Right renal cortex interstitium (tissue), 3 donors: ENCODE results near the gene C10orf67. TPM values are rescaled to one million over a fixed set of nuclear protein-coding genes. Genes with fewer than 3 reads are reported as not detected.

Experiments
- DNase-seq, 3 donors: peaks; one replicate each; pipeline ENCODE4 v3.0.0-alpha.2; 2013; ENCODE audit warnings: low read depth in 3 of 3, low spot score in 2 of 3
- polyA plus RNA-seq, 3 donors: library from polyadenylated mRNA; unstranded; fragments of 120-200 nt; gene quantifications; one replicate each; pipeline ENCODE4 v1.2.1, GENCODE V29; 2013; ENCODE audit not compliant: insufficient read length in 3 of 3

C10orf67 gene
- polyA plus RNA-seq, 3 donors, result 1.9 to 2.4 (median 2.3) TPM

DNA sequence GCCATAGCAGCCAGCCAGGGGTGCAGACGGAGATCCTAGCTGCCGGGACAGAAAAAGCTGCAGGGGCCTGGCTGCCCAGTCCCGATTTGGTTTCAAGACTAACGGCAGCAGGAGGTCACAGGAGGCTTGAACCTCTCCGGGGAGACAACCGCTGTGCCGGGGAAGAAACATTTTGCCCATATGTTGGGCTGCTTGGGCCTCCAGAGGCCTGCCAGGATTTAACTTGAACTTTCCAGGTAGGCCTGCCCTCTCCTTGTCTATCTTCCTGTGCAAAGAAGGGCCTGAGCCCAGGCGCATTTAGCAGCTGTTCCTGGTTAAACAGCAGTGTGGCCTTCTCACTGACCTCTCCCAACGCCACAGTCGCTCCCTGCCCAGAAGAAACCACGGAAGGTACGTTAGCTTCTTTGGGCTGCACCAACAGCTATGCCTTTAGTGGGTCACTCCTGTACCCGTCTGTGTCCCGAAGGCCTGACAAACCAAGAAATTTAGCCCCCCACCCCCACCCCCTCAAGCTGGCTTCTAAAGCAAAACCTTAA is 169.6 kb downstream of the C10orf67 start:
- no peak for DNase-seq

GRCh38 chr10:23174074-23174976 is 170.3 kb downstream of the C10orf67 start:
- no peak for DNase-seq

DNA sequence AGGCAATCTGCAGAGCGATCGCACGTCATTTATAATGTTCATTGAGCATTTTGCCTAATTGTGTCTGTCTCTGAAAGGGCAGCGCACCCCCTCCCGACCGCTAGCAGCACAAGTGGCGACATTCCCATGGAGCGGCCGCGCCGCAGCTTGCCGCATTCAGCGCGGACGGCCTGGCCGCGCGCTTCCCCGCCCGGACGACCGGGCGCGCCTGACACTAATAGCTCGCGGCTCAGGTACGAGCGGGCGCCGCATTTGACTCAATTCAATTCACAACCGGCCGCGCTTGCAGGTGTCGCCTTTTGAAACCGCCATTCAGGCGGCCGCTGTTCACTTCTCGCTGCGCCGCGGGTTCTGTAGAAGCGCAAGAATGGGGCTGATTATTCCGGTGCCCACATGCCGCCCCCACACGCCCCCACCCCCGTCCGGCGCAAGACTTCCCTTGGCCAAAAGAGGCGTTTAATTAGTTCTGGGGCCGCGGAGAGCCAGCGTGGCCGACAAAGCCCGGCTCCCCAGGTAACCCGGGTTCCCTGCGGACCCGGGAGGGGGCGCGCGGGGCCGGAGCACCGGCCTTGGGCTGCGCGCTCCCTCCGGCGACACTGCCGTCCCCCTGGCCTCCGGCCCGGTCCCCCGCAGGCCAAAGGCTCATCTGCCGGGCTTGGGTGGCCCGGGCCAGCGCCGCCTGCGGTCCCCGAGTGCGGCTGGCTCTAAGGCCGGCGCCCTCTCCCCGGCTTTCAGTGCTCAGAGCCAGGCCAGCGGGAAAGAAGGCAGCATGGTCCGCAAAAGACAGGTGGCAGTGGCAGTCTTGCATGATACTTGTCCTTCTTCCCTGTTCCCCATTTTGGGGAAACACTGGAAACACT is 171.2 kb downstream of the C10orf67 start:
- DNase-seq, result no peak

DNA sequence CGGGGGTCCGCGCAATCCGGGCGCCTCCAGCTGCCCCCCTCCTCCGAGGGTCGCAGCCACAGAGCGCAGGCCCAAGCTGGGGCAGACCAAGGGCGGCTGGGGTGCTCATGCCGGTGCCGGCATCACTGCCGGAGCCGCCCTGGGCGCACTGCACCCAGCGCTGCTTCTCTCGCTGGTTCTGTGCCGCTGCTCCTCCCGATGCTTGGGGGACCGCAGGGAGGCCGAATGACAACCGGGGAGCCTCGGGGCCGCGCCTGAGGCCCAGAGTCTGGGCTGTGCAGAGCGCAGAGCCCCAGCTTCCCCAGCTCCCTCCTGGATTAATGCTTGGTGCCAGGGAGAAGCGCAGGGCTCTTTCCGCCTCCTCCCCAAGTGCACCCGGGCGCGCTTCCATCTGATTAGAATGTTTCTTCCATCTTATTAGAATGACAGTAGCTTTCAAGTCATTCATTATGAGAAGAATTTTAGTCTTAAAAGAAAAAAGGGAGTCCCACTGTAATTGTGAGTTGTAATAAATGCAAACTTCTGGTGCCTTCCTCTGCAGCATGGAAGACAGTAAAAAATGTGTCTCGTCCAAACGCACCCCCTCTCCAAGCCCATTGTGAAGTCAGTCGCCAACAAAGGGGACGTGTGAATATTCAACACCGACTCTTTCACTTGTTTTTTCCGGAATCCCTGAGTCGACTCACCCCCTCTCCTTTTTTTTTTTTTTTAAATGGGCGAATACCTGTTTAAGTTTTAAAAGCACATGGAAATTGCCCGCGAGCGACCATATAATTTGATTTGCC is 172.0 kb downstream of the C10orf67 start:
- no peak for DNase-seq

GRCh38 chr10:23171232-23171876 is 173.2 kb downstream of the C10orf67 start:
- DNase-seq, result no peak

DNA sequence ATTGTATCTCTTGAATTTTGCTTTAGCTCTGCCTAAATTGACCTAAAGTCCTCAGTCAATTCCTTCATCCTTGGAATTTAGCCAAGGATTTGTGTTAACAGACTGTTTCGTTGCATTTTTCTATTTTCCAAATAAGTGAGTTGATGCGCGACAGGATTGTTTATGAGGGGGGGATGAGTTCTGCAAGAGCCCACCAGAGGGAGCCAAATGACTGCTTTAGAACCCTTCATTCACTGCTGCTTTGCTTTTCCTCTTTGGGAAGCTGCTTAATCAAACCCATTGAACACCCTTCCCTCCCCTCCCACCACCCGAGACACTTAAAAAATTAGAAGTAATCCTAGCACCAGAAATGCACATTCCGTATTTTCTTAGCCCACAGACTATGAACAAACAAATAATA is 186.2 kb downstream of the C10orf67 start:
- peak in 2 of 3 donors; percentile 51 to 61 for DNase-seq

DNA sequence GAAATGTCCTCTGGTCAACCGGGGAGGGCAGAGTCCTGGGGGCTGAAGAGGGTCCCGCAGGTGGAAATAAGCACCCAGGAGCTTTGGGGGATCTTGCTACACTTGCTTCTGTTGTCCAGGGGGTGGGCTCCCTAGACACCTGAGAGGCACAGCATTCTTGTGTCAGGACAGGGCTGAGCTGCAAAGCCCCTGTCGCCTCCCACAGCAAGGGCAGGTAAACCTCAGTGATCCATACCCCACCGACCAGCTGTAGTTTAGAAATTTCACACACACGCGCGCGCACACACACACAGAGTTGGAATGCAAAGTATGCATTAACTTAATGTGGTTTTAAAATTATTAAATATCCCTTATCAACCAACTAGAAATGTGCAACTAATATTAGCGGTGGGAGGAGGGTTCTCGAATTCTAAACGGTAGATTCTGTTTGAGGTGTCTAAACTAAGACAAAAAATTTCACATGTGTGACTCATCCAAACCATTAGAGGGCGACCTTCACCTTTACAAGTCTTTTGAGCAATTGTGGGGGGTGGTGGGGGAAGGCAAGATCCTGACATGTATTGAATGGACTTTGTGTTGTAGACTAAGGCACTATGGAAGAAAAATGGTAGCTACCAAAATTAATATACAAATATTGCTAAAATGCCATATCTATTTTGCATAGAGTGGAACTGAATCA is 186.8 kb downstream of the C10orf67 start:
- DNase-seq, result peak in 1 of 3 donors; percentile 15

GRCh38 chr10:23157239-23157681 is 187.3 kb downstream of the C10orf67 start:
- peak in 1 of 3 donors; percentile 49 for DNase-seq

DNA sequence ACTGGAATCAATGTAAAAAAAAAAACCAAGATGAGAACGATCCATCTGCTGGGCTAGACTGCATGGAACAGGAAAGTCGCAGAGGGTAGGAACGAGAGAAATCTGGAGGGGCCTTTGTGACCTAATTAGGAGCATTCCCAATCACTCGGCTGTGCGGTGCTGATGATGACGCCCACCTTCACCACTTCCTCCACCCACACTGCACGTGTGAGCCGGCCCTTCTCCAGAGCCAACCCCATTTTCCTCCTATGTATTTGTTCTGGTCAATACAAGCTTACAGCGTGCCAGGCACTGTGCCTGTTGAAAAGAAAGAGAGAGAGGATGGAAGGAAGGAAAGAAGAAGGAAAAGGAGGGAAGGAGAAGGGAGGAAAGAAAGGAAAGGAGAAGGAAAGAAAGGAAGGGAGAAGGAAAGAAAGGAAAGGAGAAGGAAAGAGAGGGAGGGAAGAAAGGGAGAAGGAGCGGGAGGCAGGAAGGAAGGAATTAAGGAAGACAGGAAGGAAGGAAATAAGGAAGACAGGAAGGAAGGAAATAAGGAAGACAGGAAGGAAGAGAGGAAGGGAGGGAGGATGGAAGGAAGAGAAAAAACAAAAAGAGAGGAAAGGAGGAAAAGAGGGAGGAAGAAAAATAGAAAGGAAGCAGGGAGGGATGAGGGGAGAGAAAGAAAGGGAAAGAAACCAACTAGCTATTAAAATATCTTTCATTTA is 188.0 kb downstream of the C10orf67 start:
- no peak for DNase-seq

GRCh38 chr10:23155169-23155568 is 189.4 kb downstream of the C10orf67 start:
- no peak for DNase-seq

Other genes with a start within 250 kb of the C10orf67 start
- gene MSRB2, start 249.2 kb downstream of the C10orf67 start, polyA plus RNA-seq, result 10 to 100 TPM; 48.2 to 51.5 (median 49.5) TPM
- not detected for gene PTF1A, start 152.5 kb downstream of the C10orf67 start, polyA plus RNA-seq
- gene OTUD1, start 94.3 kb upstream of the C10orf67 start, polyA plus RNA-seq, result 10 to 100 TPM; 24.3 to 29.7 (median 28.4) TPM